GM12878 (cell line): Measurements from ENCODE around the gene TMEM232. TPM values are rescaled to one million over a fixed set of nuclear protein-coding genes. Genes with fewer than 3 reads are reported as not detected.
A peak's percentile ranks its signal among the peaks of the same experiment; 100 is the strongest.

Experiments used
- ATF2 ChIP-seq: IDR thresholded peaks from 2 replicates; pipeline ENCODE4 v1.6.1; 2012; ENCODE audit warnings: low read length, inconsistent platforms
- ATF7 ChIP-seq: fragments of 450-650 bp; IDR thresholded peaks from 2 replicates; pipeline ENCODE4 v1.6.1; 2016; ENCODE audit warnings: low read depth, mild to moderate bottlenecking
- BMI1 ChIP-seq: fragments of 450-650 bp; IDR thresholded peaks from 2 replicates; pipeline ENCODE4 v1.6.1; 2016; ENCODE audit warnings: mild to moderate bottlenecking, moderate library complexity, borderline replicate concordance
- CBFB ChIP-seq: IDR thresholded peaks from 2 replicates; pipeline ENCODE4 v1.6.1; 2016; ENCODE audit warnings: antibody characterized with exemption, low read depth
- CHD2 ChIP-seq: IDR thresholded peaks from 2 replicates; pipeline ENCODE4 v1.6.1; 2011; ENCODE audit warnings: low read depth, low read length, improper control_type of control experiment, borderline replicate concordance
- EP300 ChIP-seq, 2 experiments: fragments of 150-350 bp in 1 of 2; IDR thresholded peaks; 2 replicates each; pipeline ENCODE4 v1.6.1; 2011 to 2012; ENCODE audit warnings: low read depth in 2 of 2, low read length in 2 of 2, borderline replicate concordance in 1 of 2, improper control_type of control experiment in 1 of 2, inconsistent platforms in 1 of 2; ENCODE audit not compliant: control insufficient read depth in 1 of 2
- ESRRA ChIP-seq: IDR thresholded peaks from 2 replicates; pipeline ENCODE4 v1.6.1; 2012; ENCODE audit warnings: mild to moderate bottlenecking, low read length, improper control_type of control experiment
- FOS ChIP-seq: IDR thresholded peaks from 3 replicates; pipeline ENCODE4 v1.6.1; 2011; ENCODE audit warnings: borderline replicate concordance; ENCODE audit not compliant: insufficient read length; ENCODE audit errors: extremely low read depth
- IRF5 ChIP-seq: fragments of 450-650 bp; IDR thresholded peaks from 2 replicates; pipeline ENCODE4 v1.6.1; 2017; ENCODE audit warnings: borderline replicate concordance
- KDM1A ChIP-seq: fragments of 200-600 bp; sonication (generic); IDR thresholded peaks from 2 replicates; pipeline ENCODE4 v1.6.1; 2016; ENCODE audit warnings: borderline replicate concordance
- MEF2A ChIP-seq: IDR thresholded peaks from 2 replicates; pipeline ENCODE4 v1.6.1; 2011; ENCODE audit warnings: low read depth, mild to moderate bottlenecking, low read length, moderate library complexity; ENCODE audit not compliant: insufficient read depth
- MTA2 ChIP-seq: fragments of 450-650 bp; IDR thresholded peaks from 2 replicates; pipeline ENCODE4 v1.6.1; 2016; ENCODE audit warnings: low read depth, mild to moderate bottlenecking, moderate library complexity
- NR2F1 ChIP-seq: fragments of 450-650 bp; conservative IDR thresholded peaks from 2 replicates; pipeline ENCODE4 v1.6.1; 2017; ENCODE audit warnings: mild to moderate bottlenecking
- PAX5 ChIP-seq: IDR thresholded peaks from 2 replicates; pipeline ENCODE4 v1.6.1; 2011; ENCODE audit warnings: low read depth, low read length, borderline replicate concordance
- PKNOX1 ChIP-seq: fragments of 450-650 bp; IDR thresholded peaks from 2 replicates; pipeline ENCODE4 v1.6.1; 2016; ENCODE audit warnings: mild to moderate bottlenecking
- POU2F2 ChIP-seq: IDR thresholded peaks from 3 replicates; pipeline ENCODE4 v1.6.1; 2011; ENCODE audit warnings: low read depth, mild to moderate bottlenecking, low read length, borderline replicate concordance
- RUNX3 ChIP-seq: IDR thresholded peaks from 2 replicates; pipeline ENCODE4 v1.6.1; 2012; ENCODE audit warnings: low read length, inconsistent platforms
- SMAD5 ChIP-seq: IDR thresholded peaks from 2 replicates; pipeline ENCODE4 v1.6.1; 2016; ENCODE audit warnings: antibody characterized with exemption, low read depth
- SMC3 ChIP-seq: IDR thresholded peaks from 2 replicates; pipeline ENCODE4 v1.6.1; 2011; ENCODE audit warnings: low read length, improper control_type of control experiment, borderline replicate concordance
- YY1 ChIP-seq: IDR thresholded peaks from 2 replicates; pipeline ENCODE4 v1.6.1; 2011; ENCODE audit warnings: low read depth, mild to moderate bottlenecking, low read length
- ZBTB11 ChIP-seq: fragments of 450-650 bp; formaldehyde crosslinking; IDR thresholded peaks from 2 replicates; pipeline ENCODE4 v1.5.0; 2022; ENCODE audit warnings: mild to moderate bottlenecking, missing genetic modification characterization
- polyA plus RNA-seq, 11 experiments: library from polyadenylated mRNA; depleted of rRNA in 4 of 11; unstranded in 6 of 11; stranded (reverse) in 5 of 11; fragments of >200 nt; fragmentation: Nextera tagmentation in 4 of 11; fragmentation: Illumina TruSeq in 1 of 11; extraction: Ambion mirVana in 4 of 11; extraction: Trizol in 1 of 11; gene quantifications; 1 replicate in 1 of 11; 2 replicates in 10 of 11; pipeline versions ENCODE4 v1.2.1 to v1.2.3, GENCODE V29; 2011 to 2016; ENCODE audit warnings: inconsistent platforms in 2 of 11, missing spikeins in 2 of 11, low read depth in 1 of 11
- total RNA-seq, 4 experiments: library from RNA; depleted of rRNA in 3 of 4; stranded (reverse); fragments of >200 nt in 3 of 4; fragmentation: Illumina TruSeq in 1 of 4; extraction: Trizol in 1 of 4; gene quantifications; 2 replicates each; pipeline versions ENCODE4 v1.2.1 to v1.2.3, GENCODE V29; 2013 to 2021

TMEM232 gene
- total and polyA plus RNA-seq, 10 of the 15 experiments (the other 5 are each of a cell fraction or from before 2014, with no cell fraction given), result 0.29 to 1.3 (median 0.91) TPM

- TF ChIP-seq NR2F1 (no peak), IRF5 (no peak), EP300 (IDR thresholded peaks at IDR 0.05; ENCODE audit: borderline replicate concordance in 1 of 2, control insufficient read depth in 1 of 2, low read depth in 2 of 2, low read length in 2 of 2) (no peak), MEF2A (peak; percentile 70), CHD2 (no peak), POU2F2 (no peak), ZBTB11 (CRISPR knock-in tag) (no peak), ESRRA (no peak), KDM1A (no peak), BMI1 (no peak), CBFB (peak; percentile 70; the same call in 1 of the 2 replicates), ATF7 (peak; percentile 27; the same call in 1 of the 2 replicates), FOS (no peak), SMC3 (no peak), YY1 (no peak), SMAD5 (no peak), MTA2 (0 out of 2 replicates have a peak, but pooled peaks have one; percentile 16), PKNOX1 (peak; percentile 8; the same call in 1 of the 2 replicates), ATF2 (peak; percentile 36; the same call in 1 of the 2 replicates), PAX5 (no peak), RUNX3 (peak; percentile 94)
These were observed 9.9 kb downstream of the TMEM232 start (continued) for GRCh38 chr5:110716247-110717245.
